ENCODE results near the gene KRTAP10-3. TPM values are rescaled to one million over a fixed set of nuclear protein-coding genes. Genes with fewer than 3 reads are reported as not detected.

The KRTAP10-3 gene
- total RNA-seq, 1 experiment from 2014 or later = not detected

DNA sequence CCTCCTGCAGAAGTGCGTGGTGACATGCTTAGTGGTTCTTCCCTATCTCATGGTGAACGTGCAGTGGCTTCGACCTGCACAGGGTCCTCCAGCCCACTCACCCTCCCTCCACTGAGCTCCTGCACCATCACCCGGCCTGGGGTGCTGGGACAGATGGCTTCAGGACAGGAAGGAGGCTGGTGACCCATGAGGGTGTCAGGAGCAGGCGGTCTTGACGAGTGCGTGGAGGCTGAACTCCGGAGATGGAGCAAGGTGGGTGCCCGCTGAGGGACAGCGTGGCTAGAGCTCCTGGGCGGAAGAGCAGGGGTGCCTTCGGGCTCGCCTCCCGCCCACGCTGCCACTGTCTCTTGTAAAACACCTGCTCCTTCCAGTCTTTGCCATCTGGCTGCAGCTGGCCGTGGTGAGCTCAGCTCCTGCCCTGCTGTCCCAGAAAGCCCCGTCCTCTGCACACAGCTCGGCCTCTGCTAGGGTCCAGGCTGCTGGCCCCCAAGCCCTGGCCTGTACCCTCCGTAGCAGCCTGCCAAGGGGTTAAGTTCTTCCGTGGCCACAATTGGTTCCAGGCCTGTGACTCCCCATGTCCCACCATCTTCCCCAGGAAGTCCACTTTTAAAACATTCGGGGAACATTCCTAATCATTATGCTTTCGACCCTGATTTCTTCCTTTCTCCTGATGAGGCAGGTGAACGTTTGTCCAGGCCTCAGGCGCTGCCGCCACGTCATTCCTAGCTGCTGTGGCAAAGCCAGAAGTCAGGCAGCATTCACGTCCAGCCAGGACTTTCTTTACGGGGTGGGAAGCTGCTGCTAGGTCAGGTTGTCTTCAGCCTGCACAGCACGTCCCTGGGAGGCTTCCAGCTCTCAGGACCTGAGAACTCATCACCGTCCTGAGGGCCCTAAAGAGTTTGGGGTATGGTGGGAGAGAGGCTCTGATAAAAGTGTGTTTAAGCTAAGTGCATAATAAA lies 26.7 kb downstream of the KRTAP10-3 start:
- Histone ChIP-seq H4K20me1 (ENCODE audit: insufficient read depth, low read depth, low read length) (no peaks in the 10 kb centered on the region), H3K36me3 (ENCODE audit: insufficient read depth, low read length) (no peaks in the 10 kb centered on the region), H3K4me1 (ENCODE audit: low read length) (no peaks in the 10 kb centered on the region), H3K4me2 (ENCODE audit: low read depth, low read length, poor library complexity, severe bottlenecking) (no peak overlapping the region), H3K9me3 (ENCODE audit: low read length) (no peaks in the 10 kb centered on the region), H3K9me2 (replicated peaks; ENCODE audit: insufficient read depth, low read length) (no peaks in the 10 kb centered on the region), H3K79me2 (ENCODE audit: low read length) (no peaks in the 10 kb centered on the region), H2AFZ (ENCODE audit: low read length) (no peak overlapping the region), H3K27ac (ENCODE audit: low read length) (no peak overlapping the region), H3K9ac (ENCODE audit: low read length) (no peak overlapping the region), H3K27me3 (ENCODE audit: low read length) (no peaks in the 10 kb centered on the region), H3K4me3 (ENCODE audit: low read length) (no peak overlapping the region)
- no peak for DNase-seq

DNA sequence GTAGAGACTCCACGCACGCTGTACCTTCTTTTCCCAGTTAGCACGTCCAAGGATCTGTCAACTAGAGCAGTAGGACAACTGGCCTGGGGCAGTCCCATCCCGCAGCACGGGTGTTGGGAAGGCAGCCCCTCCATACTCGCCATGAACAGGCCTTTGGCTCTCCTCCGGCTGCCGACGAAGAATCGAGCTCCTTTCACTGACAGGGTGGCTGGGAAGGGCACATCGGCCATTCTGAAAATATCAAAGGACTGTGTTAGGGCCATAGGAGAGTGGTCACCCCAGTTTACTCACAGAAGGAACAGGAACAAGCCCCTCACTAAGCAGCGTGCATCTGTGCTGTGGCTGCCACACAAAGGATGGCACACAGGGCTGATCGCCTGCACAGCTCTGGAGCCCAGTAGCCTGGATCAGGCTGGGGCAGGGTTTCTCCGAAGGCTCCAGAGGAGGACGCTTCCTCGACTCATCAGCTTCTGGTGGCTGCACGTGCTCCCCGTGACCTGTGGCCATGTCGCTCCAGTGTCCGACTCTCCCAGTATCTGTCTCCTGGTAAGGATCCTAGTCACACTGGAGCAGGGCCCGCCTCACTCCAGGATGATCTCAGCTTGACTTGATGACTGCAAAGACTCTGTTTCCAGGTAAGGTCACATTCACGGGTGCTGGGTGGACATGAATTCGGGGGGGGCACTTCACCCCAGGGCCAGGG lies 27.5 kb downstream of the KRTAP10-3 start:
- Histone ChIP-seq H3K9me3 (ENCODE audit: low read length) (no peaks in the 10 kb centered on the region), H3K9me2 (replicated peaks; ENCODE audit: insufficient read depth, low read length) (no peaks in the 10 kb centered on the region), H2AFZ (ENCODE audit: low read length) (no peak overlapping the region), H3K79me2 (ENCODE audit: low read length) (no peaks in the 10 kb centered on the region), H3K27ac (ENCODE audit: low read length) (no peak overlapping the region), H3K4me1 (ENCODE audit: low read length) (no peaks in the 10 kb centered on the region), H3K4me3 (ENCODE audit: low read length) (no peak overlapping the region), H3K36me3 (ENCODE audit: insufficient read depth, low read length) (no peaks in the 10 kb centered on the region), H3K4me2 (ENCODE audit: low read depth, low read length, poor library complexity, severe bottlenecking) (no peak overlapping the region), H3K27me3 (ENCODE audit: low read length) (no peaks in the 10 kb centered on the region), H4K20me1 (ENCODE audit: insufficient read depth, low read depth, low read length) (no peaks in the 10 kb centered on the region), H3K9ac (ENCODE audit: low read length) (no peak overlapping the region)
- no peak for DNase-seq

DNA sequence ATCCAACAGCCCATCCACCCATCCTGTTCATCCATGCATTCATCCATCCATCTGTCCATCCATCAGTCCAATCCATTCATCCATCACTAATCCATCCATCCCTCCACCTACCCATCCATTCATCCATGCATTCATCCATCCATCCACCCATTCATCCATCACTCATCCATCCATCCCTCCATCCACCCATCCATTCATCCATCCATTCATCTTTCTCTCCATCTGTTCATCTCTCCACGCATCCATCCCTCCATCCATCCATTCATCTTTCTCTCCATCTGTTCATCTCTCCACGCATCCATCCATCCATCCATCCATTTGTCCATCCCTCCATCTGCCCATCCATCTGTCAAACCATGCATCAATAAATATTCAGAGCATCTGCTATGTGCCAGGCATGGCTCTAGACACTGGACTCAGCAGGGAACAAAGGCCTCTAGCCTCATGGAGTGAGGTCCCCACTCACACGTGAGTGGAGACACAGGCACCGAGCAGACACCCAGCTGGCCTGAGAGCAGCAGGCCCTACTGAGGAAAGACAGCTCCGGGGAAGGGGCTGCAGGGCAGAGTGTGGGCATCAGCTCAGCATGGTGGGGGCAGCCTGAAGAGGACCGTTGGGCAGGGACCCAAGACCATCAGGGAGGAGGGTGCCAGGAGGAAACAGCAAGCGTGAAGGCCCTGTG lies 28.2 kb downstream of the KRTAP10-3 start:
- Histone ChIP-seq H3K79me2 (ENCODE audit: low read length) (no peaks in the 10 kb centered on the region), H3K36me3 (ENCODE audit: insufficient read depth, low read length) (no peaks in the 10 kb centered on the region), H3K9me3 (ENCODE audit: low read length) (no peaks in the 10 kb centered on the region), H3K4me3 (ENCODE audit: low read length) (no peak overlapping the region), H4K20me1 (ENCODE audit: insufficient read depth, low read depth, low read length) (no peaks in the 10 kb centered on the region), H3K9ac (ENCODE audit: low read length) (no peak overlapping the region), H3K9me2 (replicated peaks; ENCODE audit: insufficient read depth, low read length) (no peaks in the 10 kb centered on the region), H3K27me3 (ENCODE audit: low read length) (no peaks in the 10 kb centered on the region), H2AFZ (ENCODE audit: low read length) (no peak overlapping the region), H3K4me1 (ENCODE audit: low read length) (no peaks in the 10 kb centered on the region), H3K27ac (ENCODE audit: low read length) (no peak overlapping the region), H3K4me2 (ENCODE audit: low read depth, low read length, poor library complexity, severe bottlenecking) (no peak overlapping the region)
- no peak for DNase-seq

DNA sequence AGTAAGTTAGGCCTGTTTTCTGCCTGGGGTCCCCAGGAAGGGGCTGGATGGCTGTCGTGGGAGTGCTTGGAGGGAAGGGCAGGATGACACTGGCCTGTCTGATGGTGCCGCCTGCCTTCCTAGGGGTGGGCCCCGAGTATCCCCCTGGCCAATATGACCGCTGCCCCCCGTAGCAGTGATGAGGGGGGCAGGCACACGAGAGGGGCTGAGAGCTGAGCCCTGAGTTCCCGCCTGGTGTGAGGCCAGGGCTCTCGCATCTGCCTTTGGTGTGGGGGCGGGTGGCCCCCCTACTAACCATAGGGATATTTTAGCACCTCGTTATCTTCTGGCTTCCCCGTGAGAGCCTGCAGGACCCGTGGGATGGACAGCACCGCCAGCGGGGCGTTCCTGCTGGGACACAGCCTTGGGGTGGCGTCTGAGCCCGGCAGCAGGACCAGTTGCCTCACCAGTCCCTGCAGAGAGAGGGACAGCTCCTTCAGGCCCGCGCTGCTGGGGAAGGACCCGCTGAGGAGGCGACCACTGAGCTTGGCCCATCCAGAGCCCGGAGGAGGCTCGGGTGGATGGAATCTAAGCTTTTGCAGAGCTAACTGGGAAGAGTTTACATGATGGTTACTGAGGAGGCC lies 29.0 kb downstream of the KRTAP10-3 start:
- no peaks in the 10 kb centered on the region for H3K36me3 ChIP-seq (ENCODE audit: insufficient read depth, low read length)
- no peak for DNase-seq
- H2AFZ ChIP-seq (ENCODE audit: low read length) = no peak overlapping the region
- H4K20me1 ChIP-seq (ENCODE audit: insufficient read depth, low read depth, low read length) = no peaks in the 10 kb centered on the region
- no peak overlapping the region for H3K4me3 ChIP-seq (ENCODE audit: low read length)
- H3K9ac ChIP-seq (ENCODE audit: low read length) = no peak overlapping the region
- H3K9me3 ChIP-seq (ENCODE audit: low read length) = peaks cover 5% of the 10 kb centered on the region
- H3K79me2 ChIP-seq (ENCODE audit: low read length) = no peaks in the 10 kb centered on the region
- no peak overlapping the region for H3K27ac ChIP-seq (ENCODE audit: low read length)
- no peaks in the 10 kb centered on the region for H3K27me3 ChIP-seq (ENCODE audit: low read length)
- no peaks in the 10 kb centered on the region for H3K9me2 ChIP-seq (replicated peaks; ENCODE audit: insufficient read depth, low read length)
- no peak overlapping the region for H3K4me2 ChIP-seq (ENCODE audit: low read depth, low read length, poor library complexity, severe bottlenecking)
- no peaks in the 10 kb centered on the region for H3K4me1 ChIP-seq (ENCODE audit: low read length)

DNA sequence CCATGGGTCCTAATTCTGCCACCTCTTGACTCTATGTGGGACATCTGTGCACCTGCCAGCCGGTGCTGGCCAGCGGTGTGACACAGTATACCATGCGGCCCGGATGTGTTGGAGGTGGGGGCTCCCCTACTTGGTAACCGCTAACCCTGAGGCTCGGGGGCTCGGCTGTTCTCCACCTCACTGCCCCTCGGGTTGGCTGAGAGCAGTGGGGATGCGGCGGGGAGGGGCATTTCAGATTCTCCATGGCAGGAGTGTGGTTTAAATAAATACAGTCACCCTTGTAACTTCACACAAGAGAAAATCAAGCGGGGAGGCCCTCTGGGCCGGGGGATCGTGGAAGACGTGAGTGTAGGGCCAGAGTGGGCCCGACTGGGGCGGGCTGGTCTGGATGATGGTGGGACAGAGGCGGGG lies 29.6 kb downstream of the KRTAP10-3 start:
- H4K20me1 ChIP-seq (ENCODE audit: insufficient read depth, low read depth, low read length) = no peaks in the 10 kb centered on the region
- H3K27me3 ChIP-seq (ENCODE audit: low read length) = no peaks in the 10 kb centered on the region
- H3K36me3 ChIP-seq (ENCODE audit: insufficient read depth, low read length) = no peaks in the 10 kb centered on the region
- no peak overlapping the region for H3K4me3 ChIP-seq (ENCODE audit: low read length)
- no peak overlapping the region for H2AFZ ChIP-seq (ENCODE audit: low read length)
- DNase-seq = no peak
- no peaks in the 10 kb centered on the region for H3K79me2 ChIP-seq (ENCODE audit: low read length)
- peaks cover 7% of the 10 kb centered on the region for H3K9me3 ChIP-seq (ENCODE audit: low read length)
- no peak overlapping the region for H3K4me2 ChIP-seq (ENCODE audit: low read depth, low read length, poor library complexity, severe bottlenecking)
- H3K9me2 ChIP-seq (replicated peaks; ENCODE audit: insufficient read depth, low read length) = no peaks in the 10 kb centered on the region
- no peak overlapping the region for H3K27ac ChIP-seq (ENCODE audit: low read length)
- H3K9ac ChIP-seq (ENCODE audit: low read length) = no peak overlapping the region
- H3K4me1 ChIP-seq (ENCODE audit: low read length) = no peaks in the 10 kb centered on the region

DNA sequence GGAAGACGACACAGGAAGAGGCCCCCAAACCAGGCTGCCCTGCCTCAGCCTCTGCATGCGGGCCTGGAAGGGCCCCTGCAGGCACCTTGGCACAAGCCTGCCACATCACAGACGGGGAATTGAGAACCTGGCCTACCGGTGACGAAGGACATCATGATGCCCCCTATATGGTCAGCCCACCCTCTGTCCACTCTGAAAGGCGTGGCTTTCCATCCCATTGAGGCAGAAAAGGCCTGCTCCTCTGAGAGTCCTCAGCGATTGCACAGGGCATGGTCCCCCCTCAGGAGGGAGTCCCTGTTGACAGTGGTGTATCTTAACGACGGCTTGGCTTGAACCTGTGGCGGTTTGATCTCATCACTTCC lies 30.0 kb downstream of the KRTAP10-3 start:
- Histone ChIP-seq H3K4me2 (ENCODE audit: low read depth, low read length, poor library complexity, severe bottlenecking) (no peak overlapping the region), H2AFZ (ENCODE audit: low read length) (no peak overlapping the region), H4K20me1 (ENCODE audit: insufficient read depth, low read depth, low read length) (no peaks in the 10 kb centered on the region), H3K4me3 (ENCODE audit: low read length) (no peak overlapping the region), H3K27me3 (ENCODE audit: low read length) (no peaks in the 10 kb centered on the region), H3K4me1 (ENCODE audit: low read length) (no peaks in the 10 kb centered on the region), H3K9ac (ENCODE audit: low read length) (no peak overlapping the region), H3K9me2 (replicated peaks; ENCODE audit: insufficient read depth, low read length) (no peaks in the 10 kb centered on the region), H3K9me3 (ENCODE audit: low read length) (peaks cover 10% of the 10 kb centered on the region), H3K36me3 (ENCODE audit: insufficient read depth, low read length) (no peaks in the 10 kb centered on the region), H3K79me2 (ENCODE audit: low read length) (no peaks in the 10 kb centered on the region), H3K27ac (ENCODE audit: low read length) (no peak overlapping the region)
- DNase-seq = no peak

DNA sequence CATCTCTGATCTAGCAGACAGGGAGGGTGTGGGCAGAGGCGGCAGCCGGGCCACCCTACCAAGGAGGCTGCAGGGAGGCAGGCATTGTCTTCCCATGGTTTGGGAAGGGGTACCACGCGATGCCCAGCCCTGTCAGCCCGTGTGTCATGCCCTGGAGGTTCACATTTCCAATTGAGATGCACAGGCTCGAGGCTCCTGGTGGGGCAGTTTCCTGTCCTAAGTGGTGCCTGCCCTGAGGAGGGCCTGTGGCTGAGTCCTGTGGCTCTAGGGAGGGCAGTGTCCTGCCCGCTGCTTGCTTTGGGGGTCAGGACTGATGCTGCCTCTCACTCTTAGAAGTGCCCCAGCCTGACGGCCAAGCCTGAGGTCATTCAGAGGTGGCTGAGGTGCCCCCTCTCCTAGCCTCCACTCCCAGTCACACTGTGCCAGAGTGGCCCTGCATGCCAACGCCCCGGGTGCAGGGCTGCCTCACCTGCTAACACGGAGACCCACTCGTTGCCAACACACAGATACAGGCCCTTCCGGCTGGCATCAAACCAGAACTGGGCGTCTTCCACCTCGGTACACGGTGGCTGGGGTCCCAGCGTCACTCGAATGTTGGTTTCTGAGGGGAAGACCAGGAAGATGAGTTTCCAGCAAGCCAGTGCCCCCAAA lies 30.5 kb downstream of the KRTAP10-3 start:
- H3K79me2 ChIP-seq (ENCODE audit: low read length) = no peaks in the 10 kb centered on the region
- no peaks in the 10 kb centered on the region for H3K9me2 ChIP-seq (replicated peaks; ENCODE audit: insufficient read depth, low read length)
- no peaks in the 10 kb centered on the region for H3K36me3 ChIP-seq (ENCODE audit: insufficient read depth, low read length)
- H3K4me3 ChIP-seq (ENCODE audit: low read length) = no peak overlapping the region
- H3K27me3 ChIP-seq (ENCODE audit: low read length) = no peaks in the 10 kb centered on the region
- no peaks in the 10 kb centered on the region for H3K4me1 ChIP-seq (ENCODE audit: low read length)
- no peak overlapping the region for H3K4me2 ChIP-seq (ENCODE audit: low read depth, low read length, poor library complexity, severe bottlenecking)
- peaks cover 12% of the 10 kb centered on the region for H3K9me3 ChIP-seq (ENCODE audit: low read length)
- H3K27ac ChIP-seq (ENCODE audit: low read length) = no peak overlapping the region
- H4K20me1 ChIP-seq (ENCODE audit: insufficient read depth, low read depth, low read length) = no peaks in the 10 kb centered on the region
- H3K9ac ChIP-seq (ENCODE audit: low read length) = no peak overlapping the region
- no peak for DNase-seq
- no peak overlapping the region for H2AFZ ChIP-seq (ENCODE audit: low read length)
